IMR-90 (cell line): ENCODE results near the gene PSD2. TPM values are rescaled to one million over a fixed set of nuclear protein-coding genes. Genes with fewer than 3 reads are reported as not detected.

ENCODE experiments used
- ATAC-seq: fragments of 200-7000 bp; cut with Tn5 transposase; 2 replicates; pipeline ENCODE4 v1.9.1; 2020; ENCODE audit warnings: low read depth, mild to moderate bottlenecking, moderate library complexity
- BruUV-seq: library from RNA; stranded (reverse); fragments of 400-500 nt; replicated peaks from 2 replicates; lab custom pipeline; 2021; lab: Mats Ljungman, UMichigan
- CTCF ChIA-PET: fragments of 300-600 bp; formaldehyde crosslinking; extraction: SDS; loops from one replicate; lab custom pipeline; 2021; ENCODE audit warnings: antibody characterized with exemption; lab: Yijun Ruan, JAX
- POLR2A ChIA-PET: fragments of 300-600 bp; sonication (Branson Sonifier 250); formaldehyde crosslinking; loops from one replicate; lab custom pipeline; 2022; ENCODE audit warnings: antibody characterized with exemption; ENCODE audit not compliant: unreplicated experiment; lab: Charles Lee
- DNase-seq: peaks from one replicate; pipeline ENCODE4 v3.0.0; 2013
- H2AFZ ChIP-seq: replicated peaks from 2 replicates; pipeline ENCODE3; 2013; ENCODE audit warnings: low read length, mild to moderate bottlenecking; ENCODE audit not compliant: poor library complexity
- H2AK5ac ChIP-seq: 2 replicates; pipeline ENCODE4 v1.6.1; 2013; ENCODE audit warnings: low read depth, low read length, inconsistent platforms
- H2AK9ac ChIP-seq: replicated peaks from 2 replicates; pipeline ENCODE3; 2013; ENCODE audit warnings: mild to moderate bottlenecking, low read depth, low read length, moderate library complexity; ENCODE audit not compliant: poor library complexity
- H2BK120ac ChIP-seq: 2 replicates; pipeline ENCODE4 v1.6.1; 2013; ENCODE audit warnings: low read depth, low read length, inconsistent platforms
- H2BK15ac ChIP-seq: 3 replicates; pipeline ENCODE4 v1.6.1; 2013; ENCODE audit warnings: low read depth, low read length, inconsistent platforms
- H2BK20ac ChIP-seq: 2 replicates; pipeline ENCODE4 v1.6.1; 2013; ENCODE audit warnings: low read depth, mild to moderate bottlenecking, inconsistent platforms, low read length, moderate library complexity
- H2BK5ac ChIP-seq: 2 replicates; pipeline ENCODE4 v1.6.1; 2013; ENCODE audit warnings: mild to moderate bottlenecking, low read depth, low read length, inconsistent platforms; ENCODE audit not compliant: poor library complexity, severe bottlenecking
- H3K14ac ChIP-seq: replicated peaks from 2 replicates; pipeline ENCODE4 v1.6.1; 2013; ENCODE audit warnings: low read depth, low read length, inconsistent platforms
- H3K18ac ChIP-seq: 2 replicates; pipeline ENCODE4 v1.6.1; 2013; ENCODE audit warnings: low read depth, low read length, control low read depth
- H3K23ac ChIP-seq: 2 replicates; pipeline ENCODE4 v1.6.1; 2013; ENCODE audit warnings: low read depth, low read length, inconsistent platforms
- H3K27ac ChIP-seq: 2 replicates; pipeline ENCODE4 v1.5.1; 2013; ENCODE audit warnings: mild to moderate bottlenecking, control low read depth, low read length; ENCODE audit not compliant: insufficient read depth
- H3K27me3 ChIP-seq: 2 replicates; pipeline ENCODE4 v1.6.1; 2013; ENCODE audit warnings: low read length; ENCODE audit not compliant: control insufficient read depth, insufficient read depth
- H3K36me3 ChIP-seq: 2 replicates; pipeline ENCODE4 v1.6.1; 2013; ENCODE audit warnings: low read length, mixed read lengths; ENCODE audit not compliant: control insufficient read depth, insufficient read depth
- H3K4ac ChIP-seq: 2 replicates; pipeline ENCODE4 v1.6.1; 2013; ENCODE audit warnings: low read depth, low read length, inconsistent platforms
- H3K4me1 ChIP-seq: 2 replicates; pipeline ENCODE4 v1.6.1; 2013; ENCODE audit warnings: low read length, mixed read lengths; ENCODE audit not compliant: control insufficient read depth, insufficient read depth
- H3K4me2 ChIP-seq: 2 replicates; pipeline ENCODE4 v1.6.1; 2013; ENCODE audit warnings: low read depth, mild to moderate bottlenecking, control low read depth, low read length, moderate library complexity
- H3K4me3 ChIP-seq: 2 replicates; pipeline ENCODE4 v1.5.1; 2013; ENCODE audit warnings: low read depth, mild to moderate bottlenecking, control low read depth, low read length, moderate library complexity; ENCODE audit not compliant: insufficient read depth
- H3K56ac ChIP-seq: 2 replicates; pipeline ENCODE4 v1.6.1; 2013; ENCODE audit warnings: low read length, inconsistent platforms; ENCODE audit not compliant: insufficient read depth; ENCODE audit errors: extremely low read depth
- H3K79me1 ChIP-seq, 2 experiments: 2 replicates each; pipeline ENCODE4 v1.6.1; 2013; ENCODE audit warnings: low read length in 2 of 2, inconsistent platforms in 1 of 2, low read depth in 1 of 2
- H3K9ac ChIP-seq: 2 replicates; pipeline ENCODE4 v1.6.1; 2013; ENCODE audit warnings: low read depth, low read length, control low read depth
- H3K9me1 ChIP-seq: 2 replicates; pipeline ENCODE4 v1.6.1; 2013; ENCODE audit warnings: low read length, inconsistent platforms; ENCODE audit not compliant: insufficient read depth
- H3K9me3 ChIP-seq: 2 replicates; pipeline ENCODE4 v1.6.1; 2013; ENCODE audit warnings: low read length; ENCODE audit not compliant: control insufficient read depth, insufficient read depth
- H4K20me1 ChIP-seq: 2 replicates; pipeline ENCODE4 v1.6.1; 2013; ENCODE audit warnings: low read length, inconsistent platforms; ENCODE audit not compliant: insufficient read depth
- H4K5ac ChIP-seq: 2 replicates; pipeline ENCODE4 v1.6.1; 2013; ENCODE audit warnings: mild to moderate bottlenecking, low read depth, low read length, control low read depth
- H4K8ac ChIP-seq, 2 experiments: 2 replicates each; pipeline ENCODE4 v1.6.1; 2013; ENCODE audit warnings: low read depth in 2 of 2, low read length in 2 of 2, control low read depth in 1 of 2, inconsistent platforms in 1 of 2
- H4K91ac ChIP-seq: 2 replicates; pipeline ENCODE4 v1.6.1; 2013; ENCODE audit warnings: low read depth, low read length, inconsistent platforms; ENCODE audit not compliant: insufficient read depth
- BHLHE40 ChIP-seq: fragments of 150-350 bp; IDR thresholded peaks from 2 replicates; pipeline ENCODE4 v1.6.1; 2016; ENCODE audit warnings: mild to moderate bottlenecking, low read depth, low read length
- CEBPB ChIP-seq: IDR thresholded peaks from 2 replicates; pipeline ENCODE4 v1.6.1; 2012; ENCODE audit warnings: low read depth, low read length, improper control_type of control experiment
- CHD1 ChIP-seq: IDR thresholded peaks from 2 replicates; pipeline ENCODE4 v1.6.1; 2012; ENCODE audit warnings: low read depth, low read length, improper control_type of control experiment
- CTCF ChIP-seq: conservative IDR thresholded peaks from 2 replicates; pipeline ENCODE4 v1.5.1; 2012; ENCODE audit warnings: mild to moderate bottlenecking, low read depth, low read length, improper control_type of control experiment
- FOS ChIP-seq: fragments of 150-350 bp; IDR thresholded peaks from 2 replicates; pipeline ENCODE4 v1.6.1; 2016; ENCODE audit warnings: low read depth, low read length
- MAFK ChIP-seq: IDR thresholded peaks from 2 replicates; pipeline ENCODE4 v1.6.1; 2012; ENCODE audit warnings: low read depth, low read length, improper control_type of control experiment
- MAZ ChIP-seq: IDR thresholded peaks from 2 replicates; pipeline ENCODE4 v1.6.1; 2012; ENCODE audit warnings: low read depth, mild to moderate bottlenecking, low read length, improper control_type of control experiment, moderate library complexity, borderline replicate concordance
- MXI1 ChIP-seq: IDR thresholded peaks from 2 replicates; pipeline ENCODE4 v1.6.1; 2012; ENCODE audit warnings: low read depth, mild to moderate bottlenecking, low read length, moderate library complexity, borderline replicate concordance
- NFE2L2 ChIP-seq: fragments of 150-350 bp; IDR thresholded peaks from 2 replicates; pipeline ENCODE4 v1.6.1; 2016; ENCODE audit warnings: low read depth, mild to moderate bottlenecking, low read length
- POLR2A ChIP-seq: IDR thresholded peaks from 2 replicates; pipeline ENCODE4 v1.6.1; 2012; ENCODE audit warnings: mild to moderate bottlenecking, low read depth, low read length
- RAD21 ChIP-seq: IDR thresholded peaks from 2 replicates; pipeline ENCODE4 v1.6.1; 2012; ENCODE audit warnings: low read length, improper control_type of control experiment
- RCOR1 ChIP-seq: IDR thresholded peaks from 2 replicates; pipeline ENCODE4 v1.6.1; 2012; ENCODE audit warnings: mild to moderate bottlenecking, low read length, improper control_type of control experiment; ENCODE audit not compliant: insufficient replicate concordance
- RFX5 ChIP-seq: IDR thresholded peaks from 2 replicates; pipeline ENCODE4 v1.8.0; 2012; ENCODE audit warnings: low read depth, mild to moderate bottlenecking, low read length, moderate library complexity
- SMC3 ChIP-seq: fragments of 150-350 bp; IDR thresholded peaks from 2 replicates; pipeline ENCODE4 v1.6.1; 2016; ENCODE audit warnings: low read depth, mild to moderate bottlenecking, antibody characterized with exemption, low read length, moderate library complexity
- USF2 ChIP-seq: fragments of 150-350 bp; IDR thresholded peaks from 2 replicates; pipeline ENCODE4 v1.6.1; 2017; ENCODE audit warnings: mild to moderate bottlenecking, antibody characterized with exemption, low read length, low read depth
- WGBS, 2 experiments: methylation state at CpG; one replicate each; pipeline versions ENCODE4 v1.1.5 to v1.1.7; 2013; ENCODE audit warnings: missing lambda C conversion rate in 2 of 2; ENCODE audit not compliant: insufficient read length in 1 of 2; ENCODE audit errors: extremely low coverage in 2 of 2; 5-methylcytosine and 5-hydroxymethylcytosine counted together
- dilution Hi-C: fragments of 300-500 bp; cut with HindIII; formaldehyde crosslinking; loops from one replicate; pipeline ENCODE4 v1.14.3; 2018; ENCODE audit warnings: low sequenced_read_pairs; ENCODE audit not compliant: unreplicated experiment
- in situ Hi-C: fragments of 300-500 bp; cut with MboI; formaldehyde crosslinking; loops from 3 replicates; pipeline ENCODE4 v1.14.3; 2019; ENCODE audit warnings: low sequenced_read_pairs, inconsistent platforms, mixed read lengths
- intact Hi-C: fragments of 100-400 bp; cut with micrococcal nuclease; formaldehyde crosslinking; loops from 2 replicates; pipeline ENCODE4 v1.10.0; 2022
- polyA plus RNA-seq, 3 experiments: library from polyadenylated mRNA; depleted of rRNA; stranded (reverse); fragments of >200 nt; gene quantifications; 2 replicates each; pipeline ENCODE4 v1.2.3, GENCODE V29; 2012; ENCODE audit warnings: low replicate concordance in 1 of 3
- total RNA-seq: library from RNA; depleted of rRNA; stranded (reverse); fragments of >200 nt; gene quantifications from 2 replicates; pipeline ENCODE4 v1.2.3, GENCODE V29; 2012
- TF ChIP-seq, protein P1 (sequence below): fragments of 150-350 bp; IDR thresholded peaks from 2 replicates; pipeline ENCODE4 v1.6.1; 2016; ENCODE audit warnings: low read depth, mild to moderate bottlenecking, low read length, moderate library complexity, borderline replicate concordance

PSD2 gene
- total and polyA plus RNA-seq, 2 of the 4 experiments (the other 2 are of a cell fraction): 0.05 TPM; not detected in 1

GRCh38 chr5:139836469-139837208 is 41.0 kb downstream of the PSD2 start:
- Histone ChIP-seq H3K9me1 (no peaks in the 10 kb centered on the region), H2BK15ac (no peak overlapping the region), H3K36me3 (no peaks in the 10 kb centered on the region), H3K14ac (no peak overlapping the region), H3K9me3 (no peaks in the 10 kb centered on the region), H3K56ac (no peak overlapping the region), H3K18ac (no peak overlapping the region), H3K4me3 (no peak overlapping the region), H3K27me3 (peaks cover 17% of the 10 kb centered on the region), H4K91ac (no peak overlapping the region), H2BK20ac (no peak overlapping the region), H3K9ac (no peak overlapping the region), H3K23ac (no peak overlapping the region), H3K79me1 (no peaks in the 10 kb centered on the region), H3K4me2 (no peak overlapping the region), H2AK5ac (no peak overlapping the region), H4K8ac (no peak overlapping the region), H3K27ac (no peak overlapping the region), H3K4me1 (no peaks in the 10 kb centered on the region), H2AK9ac (no peak overlapping the region), H2BK120ac (no peak overlapping the region), H2AFZ (no peak overlapping the region), H4K5ac (no peak overlapping the region), H3K4ac (no peak overlapping the region), H4K20me1 (no peaks in the 10 kb centered on the region), H2BK5ac (no peak overlapping the region)
- DNase-seq (no peak), ATAC-seq (no peak)
- ChIA-PET POLR2A (no interaction called here), CTCF (no interaction called here)
- in situ Hi-C loops: no loop called here
- intact Hi-C loops: no loop called here
- dilution Hi-C loops: no loop called here
- WGBS, 2 experiments: 91% methylated on average over 10 of the region's 22 CpGs; no CpG with 5 or more reads in 1 of the 2 experiments
- TF ChIP-seq RFX5 (no peak), MAFK (no peak), CHD1 (no peak), NFE2L2 (no peak), SMC3 (no peak), RAD21 (no peak), FOS (no peak), BHLHE40 (no peak), CEBPB (no peak), CTCF (no peak), USF2 (no peak), MXI1 (no peak), POLR2A (no peak), MAZ (no peak), RCOR1 (no peak)
- TF ChIP-seq, protein P1, sequence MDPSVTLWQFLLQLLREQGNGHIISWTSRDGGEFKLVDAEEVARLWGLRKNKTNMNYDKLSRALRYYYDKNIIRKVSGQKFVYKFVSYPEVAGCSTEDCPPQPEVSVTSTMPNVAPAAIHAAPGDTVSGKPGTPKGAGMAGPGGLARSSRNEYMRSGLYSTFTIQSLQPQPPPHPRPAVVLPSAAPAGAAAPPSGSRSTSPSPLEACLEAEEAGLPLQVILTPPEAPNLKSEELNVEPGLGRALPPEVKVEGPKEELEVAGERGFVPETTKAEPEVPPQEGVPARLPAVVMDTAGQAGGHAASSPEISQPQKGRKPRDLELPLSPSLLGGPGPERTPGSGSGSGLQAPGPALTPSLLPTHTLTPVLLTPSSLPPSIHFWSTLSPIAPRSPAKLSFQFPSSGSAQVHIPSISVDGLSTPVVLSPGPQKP: no peak
- no TSS peak for BruUV-seq
